Measurements from ENCODE around the gene SIAH2.

- TF ChIP-seq CTCF (IDR thresholded peaks at IDR 0.05) (no peak), POLR2A (IDR thresholded peaks at IDR 0.05) (no peak)
These were observed 22.9 kb downstream of the SIAH2 start for GRCh38 chr3:150739877-150740645.

All from ovary (tissue), 3 donors.